Common myeloid progenitor, CD34-positive (primary cell): ENCODE data around the gene ENTR1.

Experiments
- CTCF ChIA-PET: fragments of 350-600 bp; sonication (Branson Sonifier 250); formaldehyde crosslinking; loops from one replicate; lab custom pipeline; 2021; ENCODE audit warnings: antibody characterized with exemption; lab: Charles Lee
- POLR2A ChIA-PET: fragments of 350-600 bp; sonication (Branson Sonifier 250); formaldehyde crosslinking; loops from one replicate; lab custom pipeline; 2021; ENCODE audit warnings: antibody characterized with exemption; lab: Charles Lee
- DNase-seq, 3 donors: peaks; one replicate each; pipeline versions ENCODE4 v3.0.0 to v3.0.0-alpha.2; 2013
- H3K27ac ChIP-seq, 2 experiments: 1 replicate in 1 of 2; 2 replicates in 1 of 2; pipeline ENCODE4 v1.7.0; 2013; ENCODE audit warnings: inconsistent platforms in 2 of 2, low read length in 2 of 2, mild to moderate bottlenecking in 2 of 2, low read depth in 1 of 2, moderate library complexity in 1 of 2; ENCODE audit not compliant: severe bottlenecking in 2 of 2, insufficient read depth in 1 of 2, poor library complexity in 1 of 2
- H3K27me3 ChIP-seq, 5 experiments: replicated peaks in 2 of 5; 1 replicate in 3 of 5; 2 replicates in 2 of 5; pipeline versions ENCODE4 v1.6.1 to v1.7.0; 2013; ENCODE audit warnings: low read length in 4 of 5, mild to moderate bottlenecking in 2 of 5, moderate library complexity in 2 of 5, inconsistent platforms in 1 of 5; ENCODE audit not compliant: insufficient read depth in 5 of 5, control insufficient read depth in 4 of 5
- H3K36me3 ChIP-seq, 4 experiments: 1 replicate in 2 of 4; 2 replicates in 2 of 4; pipeline versions ENCODE4 v1.6.1 to v1.7.0; 2013; ENCODE audit warnings: low read length in 3 of 4, control low read depth in 1 of 4, mild to moderate bottlenecking in 1 of 4; ENCODE audit not compliant: control insufficient read depth in 4 of 4, insufficient read depth in 4 of 4
- H3K4me1 ChIP-seq, 4 experiments: 1 replicate in 3 of 4; 2 replicates in 1 of 4; pipeline versions ENCODE4 v1.6.1 to v1.7.1; 2013; ENCODE audit warnings: low read length in 3 of 4, mild to moderate bottlenecking in 3 of 4, control low read depth in 1 of 4, inconsistent platforms in 1 of 4, moderate library complexity in 1 of 4; ENCODE audit not compliant: control insufficient read depth in 4 of 4, insufficient read depth in 4 of 4; ENCODE audit errors: control extremely low read depth in 1 of 4
- H3K4me3 ChIP-seq, 7 experiments: 1 replicate in 4 of 7; 2 replicates in 3 of 7; pipeline versions ENCODE4 v1.5.1 to v1.7.0; 2013; ENCODE audit warnings: mild to moderate bottlenecking in 7 of 7, low read length in 6 of 7, moderate library complexity in 6 of 7, inconsistent platforms in 2 of 7, low read depth in 2 of 7, control low read depth in 1 of 7; ENCODE audit not compliant: insufficient read depth in 4 of 7, control insufficient read depth in 1 of 7; ENCODE audit errors: extremely low read depth in 1 of 7
- H3K9me3 ChIP-seq, 5 experiments: 1 replicate in 4 of 5; 2 replicates in 1 of 5; pipeline versions ENCODE4 v1.6.1 to v1.7.1; 2013; ENCODE audit warnings: low read length in 4 of 5, mild to moderate bottlenecking in 2 of 5, inconsistent platforms in 1 of 5, low read depth in 1 of 5, moderate library complexity in 1 of 5; ENCODE audit not compliant: control insufficient read depth in 4 of 5, insufficient read depth in 2 of 5; ENCODE audit errors: control extremely low read depth in 1 of 5
- WGBS: methylation state at CpG from one replicate; pipeline ENCODE4 v1.1.5; 2013; ENCODE audit not compliant: insufficient coverage; 5-methylcytosine and 5-hydroxymethylcytosine counted together

Gene ENTR1

DNA sequence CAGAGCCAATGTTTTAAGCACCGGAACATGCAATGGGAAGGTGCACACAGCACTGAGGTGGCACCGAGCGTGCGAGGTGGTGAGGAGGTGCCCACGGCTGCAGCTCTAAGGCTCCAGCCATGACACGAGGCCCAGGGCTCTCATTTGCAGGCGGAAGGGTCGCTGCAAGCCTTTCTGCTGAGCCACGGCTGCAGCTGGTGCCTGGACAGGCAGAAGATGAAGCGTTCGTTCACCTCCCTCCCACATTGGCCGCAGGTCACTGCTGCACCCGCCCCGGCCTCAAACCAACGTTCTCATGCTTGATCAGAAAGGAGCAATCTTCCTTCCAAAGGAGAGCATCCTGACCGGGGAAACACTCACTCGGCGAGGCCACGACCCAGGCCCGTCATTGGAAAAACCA lies 33.7 kb upstream of the ENTR1 start:
- Histone ChIP-seq H3K4me1 (peaks cover 0 to 4% (median 2%) of the 10 kb centered on the region in 4 experiments), H3K27ac (no peak overlapping the region), H3K27me3 (no peaks in the 10 kb centered on the region), H3K36me3 (peaks cover 6 to 79% (median 63%) of the 10 kb centered on the region in 4 experiments), H3K9me3 (no peaks in the 10 kb centered on the region), H3K4me3 (no peak overlapping the region)
- 97% methylated on average over 20 of the region's 20 CpGs for WGBS
- ChIA-PET POLR2A (no interaction called here), CTCF (no interaction called here)
- DNase-seq = no peak

DNA sequence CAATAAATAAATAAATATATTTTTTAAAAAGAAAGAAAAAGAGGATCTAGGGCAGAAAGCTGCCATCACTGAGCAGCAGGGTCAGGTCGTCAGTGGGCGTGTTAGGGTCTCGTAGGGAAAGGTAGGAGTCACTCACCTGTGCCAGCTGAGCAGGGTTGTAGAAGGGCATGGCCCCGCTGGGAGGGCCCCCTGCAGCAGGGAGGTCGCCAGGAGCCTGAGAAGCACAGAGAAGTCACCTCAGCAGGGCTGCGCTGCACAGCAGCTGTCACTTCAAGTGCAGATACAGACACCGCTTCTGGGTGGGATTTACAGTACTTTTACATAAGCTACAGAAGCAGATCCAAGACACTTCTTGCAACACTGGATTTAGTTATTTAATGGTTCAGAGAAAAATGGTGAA lies 33.3 kb upstream of the ENTR1 start:
- 96% methylated on average over 4 of the region's 7 CpGs for WGBS
- Histone ChIP-seq H3K27ac (no peak overlapping the region), H3K36me3 (peaks cover 6 to 75% (median 59%) of the 10 kb centered on the region in 4 experiments), H3K4me1 (peaks cover 0 to 8% (median 6%) of the 10 kb centered on the region in 4 experiments), H3K9me3 (no peaks in the 10 kb centered on the region), H3K27me3 (no peaks in the 10 kb centered on the region), H3K4me3 (no peak overlapping the region)
- no peak for DNase-seq
- CTCF ChIA-PET = interaction anchor here (0.8 to 3.4 kb wide), 2 partner anchors 10 to 17 kb away, joined by 3 to 12 read pairs; no protein-coding TSS in a partner anchor
- POLR2A ChIA-PET = interaction anchor here (1.1 kb wide), 1 partner anchor 40 kb away, joined by 3 read pairs; no protein-coding TSS in a partner anchor

DNA sequence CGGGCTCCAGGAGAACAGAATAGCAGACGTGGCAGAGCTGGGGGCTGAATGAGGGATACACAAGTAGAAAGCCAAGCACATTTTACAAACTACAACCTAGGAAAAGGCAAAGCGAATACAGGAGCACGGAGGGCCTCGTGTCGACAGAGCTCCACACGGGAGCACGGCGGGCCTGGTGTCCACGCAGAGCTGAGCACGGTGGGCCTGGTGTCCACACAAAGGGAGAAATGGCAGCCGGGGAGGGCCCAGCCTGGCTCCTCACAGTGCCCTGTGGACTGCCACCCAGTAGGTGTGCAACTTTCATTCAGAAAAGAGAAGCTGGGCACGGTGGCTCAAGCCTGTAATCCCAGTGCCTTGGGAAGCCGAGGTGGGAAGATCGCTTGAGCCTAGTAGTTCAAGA lies 32.7 kb upstream of the ENTR1 start:
- H3K27ac ChIP-seq = no peak overlapping the region
- peaks cover 6 to 70% (median 56%) of the 10 kb centered on the region in 4 experiments for H3K36me3 ChIP-seq
- peaks cover 0 to 14% (median 11%) of the 10 kb centered on the region in 4 experiments for H3K4me1 ChIP-seq
- CTCF ChIA-PET = interaction anchor here (0.6 to 3.4 kb wide), 4 partner anchors 11 to 131 kb away, joined by 3 to 12 read pairs (median 3); no protein-coding TSS in a partner anchor
- no peak for DNase-seq
- H3K27me3 ChIP-seq = no peaks in the 10 kb centered on the region
- POLR2A ChIA-PET = interaction anchor here (1.1 kb wide), 1 partner anchor 41 kb away, joined by 3 read pairs; no protein-coding TSS in a partner anchor
- 96% methylated on average over 14 of the region's 15 CpGs for WGBS
- no peak overlapping the region for H3K4me3 ChIP-seq
- no peaks in the 10 kb centered on the region for H3K9me3 ChIP-seq

DNA sequence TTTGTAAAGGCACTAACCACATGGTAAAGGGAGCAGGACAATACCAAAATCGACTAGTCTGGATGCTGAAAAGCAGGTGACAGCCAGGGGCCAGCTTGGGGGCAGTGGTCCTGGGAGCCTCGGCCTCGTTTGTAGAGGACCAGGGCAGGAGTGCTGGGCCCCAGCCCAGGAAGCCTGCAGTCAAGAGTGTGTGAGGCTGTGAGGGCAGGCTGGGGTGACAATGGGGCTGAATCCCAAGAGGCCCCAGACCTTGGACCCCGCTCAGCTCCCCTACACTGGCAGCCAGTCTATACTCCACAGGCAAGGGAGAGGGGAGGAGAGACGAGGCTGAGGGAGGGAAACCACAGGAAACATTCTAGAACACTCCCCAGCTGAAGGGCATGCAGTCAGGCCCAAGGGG lies 31.9 kb upstream of the ENTR1 start:
- ChIA-PET POLR2A (interaction anchor here (1.0 kb wide), 1 partner anchor 21 kb away, joined by 3 read pairs; no protein-coding TSS in a partner anchor), CTCF (interaction anchor here (1.2 to 3.4 kb wide), 3 partner anchors 12 to 130 kb away, joined by 3 to 12 read pairs (median 5); no protein-coding TSS in a partner anchor)
- no peaks in the 10 kb centered on the region for H3K9me3 ChIP-seq
- peaks cover 0 to 23% (median 20%) of the 10 kb centered on the region in 4 experiments for H3K4me1 ChIP-seq
- no peak overlapping the region for H3K27ac ChIP-seq
- H3K36me3 ChIP-seq = peaks cover 4 to 61% (median 49%) of the 10 kb centered on the region in 4 experiments
- H3K4me3 ChIP-seq = no peak overlapping the region
- 96% methylated on average over 4 of the region's 5 CpGs for WGBS
- DNase-seq = no peak
- H3K27me3 ChIP-seq = no peaks in the 10 kb centered on the region

DNA sequence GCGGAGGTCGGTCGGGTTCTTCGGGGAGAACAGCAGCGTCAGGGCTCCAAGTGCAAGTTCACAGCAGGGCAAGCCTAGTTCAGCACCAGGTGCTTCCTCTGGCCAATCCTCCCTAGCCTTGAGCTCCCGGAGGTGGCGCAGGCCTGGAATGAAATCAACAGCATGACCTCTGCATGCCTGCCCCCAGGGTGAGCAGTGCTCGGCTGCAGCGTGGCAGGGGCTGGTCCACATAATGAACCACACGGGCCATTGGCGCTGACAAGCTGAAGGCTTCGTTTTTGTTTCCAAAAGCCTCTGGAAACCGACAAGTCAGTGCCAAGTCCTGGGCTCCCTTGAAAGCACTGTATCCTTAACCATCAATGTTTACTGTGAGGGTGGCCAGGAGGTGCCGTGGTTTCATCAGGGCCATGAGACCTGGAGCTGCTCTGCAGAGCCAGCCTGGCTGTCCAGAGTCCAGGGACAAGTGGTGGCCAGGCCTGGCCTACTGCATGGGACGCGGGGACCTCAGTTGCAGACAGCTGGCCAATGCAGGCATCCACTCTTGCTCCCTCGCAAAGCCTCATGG lies 31.3 kb upstream of the ENTR1 start:
- 96% methylated on average over 16 of the region's 17 CpGs for WGBS
- DNase-seq = no peak
- H3K4me3 ChIP-seq = no peak overlapping the region
- no peak overlapping the region for H3K27ac ChIP-seq
- peaks cover 0 to 26% (median 22%) of the 10 kb centered on the region in 4 experiments for H3K4me1 ChIP-seq
- ChIA-PET CTCF (interaction anchor here (1.2 to 3.4 kb wide), 3 partner anchors 12 to 129 kb away, joined by 3 to 12 read pairs (median 5); no protein-coding TSS in a partner anchor), POLR2A (interaction anchor here (1.0 kb wide), 1 partner anchor 21 kb away, joined by 3 read pairs; no protein-coding TSS in a partner anchor)
- H3K27me3 ChIP-seq = no peaks in the 10 kb centered on the region
- no peaks in the 10 kb centered on the region for H3K9me3 ChIP-seq
- peaks cover 4 to 56% (median 47%) of the 10 kb centered on the region in 4 experiments for H3K36me3 ChIP-seq

DNA sequence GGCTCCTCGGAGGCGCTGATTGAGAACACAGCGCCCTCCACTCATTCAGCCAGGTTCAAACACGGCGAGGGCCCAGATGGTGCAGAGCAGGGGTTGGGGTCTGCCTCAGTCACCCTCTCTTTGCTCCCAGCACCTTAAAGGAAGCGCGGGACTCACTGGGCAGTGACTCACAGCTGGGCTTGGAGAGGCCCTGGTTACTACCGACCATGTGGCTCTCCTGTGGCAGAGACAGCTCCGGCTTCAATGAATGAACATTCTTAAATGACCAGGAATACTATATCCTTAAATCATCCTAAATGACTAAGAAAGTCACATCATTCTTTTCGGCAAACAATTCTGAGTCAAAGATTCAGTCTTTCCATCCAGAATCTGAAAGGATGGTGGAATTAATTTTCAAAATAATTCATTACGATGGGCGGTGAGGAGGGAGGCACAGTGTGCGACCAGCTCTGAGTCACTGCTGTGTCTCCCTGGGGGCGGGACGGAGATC lies 30.8 kb upstream of the ENTR1 start:
- peaks cover 4 to 57% (median 46%) of the 10 kb centered on the region in 4 experiments for H3K36me3 ChIP-seq
- no peaks in the 10 kb centered on the region for H3K27me3 ChIP-seq
- no peak overlapping the region for H3K4me3 ChIP-seq
- peaks cover 0 to 26% (median 22%) of the 10 kb centered on the region in 4 experiments for H3K4me1 ChIP-seq
- ChIA-PET CTCF (interaction anchor here (1.0 to 3.4 kb wide), 4 partner anchors 13 to 128 kb away, joined by 3 to 12 read pairs (median 4); no protein-coding TSS in a partner anchor), POLR2A (interaction anchor here (1.0 kb wide), 1 partner anchor 22 kb away, joined by 3 read pairs; no protein-coding TSS in a partner anchor)
- no peaks in the 10 kb centered on the region for H3K9me3 ChIP-seq
- over 99% methylated on average over 14 of the region's 15 CpGs for WGBS
- no peak overlapping the region for H3K27ac ChIP-seq
- DNase-seq = no peak
